K562 (cell line): ENCODE measurements around the gene ST8SIA1. TPM values are rescaled to one million over a fixed set of nuclear protein-coding genes. Genes with fewer than 3 reads are reported as not detected.

Experiments
- ATAC-seq: fragments of 200-7000 bp; cut with Tn5 transposase; 3 replicates; pipeline ENCODE4 v1.9.1; 2020; ENCODE audit warnings: moderate library complexity
- BruUV-seq: library from RNA; stranded (reverse); fragments of 400-500 nt; replicated peaks from 2 replicates; lab custom pipeline; 2021; lab: Mats Ljungman, UMichigan
- CTCF ChIA-PET: fragments of 300-600 bp; formaldehyde crosslinking; extraction: SDS; loops from one replicate; lab custom pipeline; 2021; ENCODE audit warnings: low intra/inter-chr PET ratio; lab: Yijun Ruan, JAX
- POLR2A ChIA-PET: fragments of 300-600, 350-650 bp; sonication (Branson Sonifier 250); formaldehyde crosslinking; extraction: SDS; loops from one replicate; lab custom pipeline; 2021; ENCODE audit warnings: antibody characterized with exemption, inconsistent platforms; lab: Yijun Ruan, JAX
- DNase-seq, 4 experiments: peaks; one replicate each; pipeline versions ENCODE4 v3.0.0 to v3.0.0-alpha.2; 2011 to 2018; ENCODE audit warnings: low spot score in 3 of 4, mixed read lengths in 3 of 4; ENCODE audit errors: extremely low read depth in 1 of 4
- FAIRE-seq: peaks from 2 replicates; lab custom pipeline; 2011; peaks lifted over from hg19 to GRCh38; lab: Jason Lieb, UNC
- H2AFZ ChIP-seq: 2 replicates; pipeline ENCODE4 v1.6.0; 2011; ENCODE audit warnings: low read depth, low read length, control low read depth, inconsistent platforms
- H3K27ac ChIP-seq: fragments of 200-600 bp; 3 replicates; pipeline ENCODE4 v1.8.0; 2011; ENCODE audit warnings: low read depth, mild to moderate bottlenecking, control low read depth, inconsistent platforms, low read length, moderate library complexity, mixed read lengths; ENCODE audit errors: extremely low read depth
- H3K27me3 ChIP-seq, 2 experiments: fragments of 300-600 bp in 1 of 2; 2 replicates in 1 of 2; 3 replicates in 1 of 2; pipeline versions ENCODE4 v1.6.0 to v1.8.0; 2011; ENCODE audit warnings: inconsistent platforms in 2 of 2, low read length in 2 of 2, mild to moderate bottlenecking in 1 of 2, mixed read lengths in 1 of 2, moderate library complexity in 1 of 2; ENCODE audit not compliant: control insufficient read depth in 2 of 2, insufficient read depth in 2 of 2
- H3K36me3 ChIP-seq: fragments of 300-600 bp; 3 replicates; pipeline ENCODE4 v1.8.0; 2011; ENCODE audit warnings: mild to moderate bottlenecking, low read length, inconsistent platforms; ENCODE audit not compliant: control insufficient read depth, insufficient read depth
- H3K4me1 ChIP-seq, 2 experiments: fragments of 200-600 bp in 1 of 2; replicated peaks in 1 of 2; 2 replicates in 1 of 2; 3 replicates in 1 of 2; pipeline versions ENCODE4 v1.5.1 to v1.8.0; 2011; ENCODE audit warnings: inconsistent platforms in 2 of 2, low read length in 2 of 2, mild to moderate bottlenecking in 1 of 2, mixed read lengths in 1 of 2, moderate library complexity in 1 of 2; ENCODE audit not compliant: control insufficient read depth in 2 of 2, insufficient read depth in 2 of 2
- H3K4me2 ChIP-seq: 2 replicates; pipeline ENCODE4 v1.6.1; 2011; ENCODE audit warnings: low read length, control low read depth, inconsistent platforms, mixed read lengths; ENCODE audit not compliant: insufficient read depth
- H3K4me3 ChIP-seq: fragments of 200-600 bp; sonication (generic), shearing (Covaris generic); 2 replicates; pipeline ENCODE4 v1.5.1; 2016; ENCODE audit warnings: control low read depth, inconsistent platforms
- H3K79me2 ChIP-seq: fragments of 200-600 bp; 3 replicates; pipeline ENCODE4 v1.8.0; 2011; ENCODE audit warnings: low read length, inconsistent platforms; ENCODE audit not compliant: control insufficient read depth, insufficient read depth
- H3K9ac ChIP-seq, 2 experiments: 2 replicates each; pipeline versions ENCODE4 v1.6.0 to v1.6.1; 2011; ENCODE audit warnings: low read depth in 2 of 2, low read length in 2 of 2, control low read depth in 1 of 2, inconsistent platforms in 1 of 2, mild to moderate bottlenecking in 1 of 2, mixed read lengths in 1 of 2; ENCODE audit not compliant: insufficient read depth in 1 of 2
- H3K9me1 ChIP-seq: one replicate; pipeline ENCODE4 v1.6.0; 2011; ENCODE audit warnings: inconsistent platforms, mild to moderate bottlenecking, low read length, moderate library complexity; ENCODE audit not compliant: control insufficient read depth, insufficient read depth
- H3K9me3 ChIP-seq: replicated peaks from 2 replicates; pipeline ENCODE4 v1.5.1; 2011; ENCODE audit warnings: low read depth, low read length, inconsistent platforms; ENCODE audit not compliant: control insufficient read depth, insufficient read depth
- H4K20me1 ChIP-seq: replicated peaks from 2 replicates; pipeline ENCODE4 v1.6.1; 2011; ENCODE audit warnings: low read length, inconsistent platforms, mixed read lengths; ENCODE audit not compliant: control insufficient read depth, insufficient read depth
- ETS2 ChIP-seq: IDR thresholded peaks from 2 replicates; pipeline ENCODE4 v1.6.1; 2016; ENCODE audit warnings: borderline replicate concordance, missing genetic modification characterization, mild to moderate bottlenecking, moderate library complexity, missing compliant biosample characterization; ENCODE audit not compliant: poor library complexity, severe bottlenecking
- HDAC6 ChIP-seq: IDR thresholded peaks from 2 replicates; pipeline ENCODE4 v1.6.1; 2012; ENCODE audit warnings: low read depth, mild to moderate bottlenecking, control low read depth, inconsistent platforms, low read length, moderate library complexity
- HNRNPUL1 ChIP-seq: fragments of 200-400 bp; formaldehyde crosslinking; IDR thresholded peaks from 2 replicates; pipeline ENCODE4 v1.6.1; 2017; ENCODE audit warnings: low read length
- KLF6 ChIP-seq: fragments of 250-450 bp; sonication (Bioruptor Pico); IDR thresholded peaks from 2 replicates; pipeline ENCODE4 v1.4.0; 2020; ENCODE audit warnings: mild to moderate bottlenecking, moderate library complexity, borderline replicate concordance
- MYNN ChIP-seq, 2 experiments: sonication (generic); formaldehyde crosslinking in 1 of 2; IDR thresholded peaks; 2 replicates each; pipeline versions ENCODE4 v1.5.0 to v1.6.1; 2016 to 2020; ENCODE audit warnings: antibody characterized with exemption in 1 of 2, missing genetic modification reagents in 1 of 2
- PHTF2 ChIP-seq: fragments of 250-450 bp; sonication (Bioruptor Pico); IDR thresholded peaks from 2 replicates; pipeline ENCODE4 v1.5.0; 2021; ENCODE audit warnings: mild to moderate bottlenecking
- RBBP5 ChIP-seq: fragments of 200-600 bp; sonication (generic); IDR thresholded peaks from 2 replicates; pipeline ENCODE4 v1.6.1; 2012; ENCODE audit warnings: borderline replicate concordance, mild to moderate bottlenecking, low read length, control low read depth, inconsistent platforms; ENCODE audit not compliant: insufficient read depth, poor library complexity, severe bottlenecking
- RHOXF2B ChIP-seq: fragments of 250-450 bp; sonication (Bioruptor Pico); conservative IDR thresholded peaks from 2 replicates; pipeline ENCODE4 v1.5.1; 2021
- STAG1 ChIP-seq: sonication (generic); formaldehyde crosslinking; IDR thresholded peaks from 2 replicates; pipeline ENCODE4 v1.5.0; 2020; ENCODE audit warnings: missing genetic modification reagents, borderline replicate concordance
- TAF1 ChIP-seq: IDR thresholded peaks from 2 replicates; pipeline ENCODE4 v1.6.1; 2011; ENCODE audit warnings: mild to moderate bottlenecking, low read length, moderate library complexity; ENCODE audit not compliant: insufficient read depth, control insufficient read depth, severe bottlenecking; ENCODE audit errors: extremely low read depth
- THRB ChIP-seq: fragments of 450-650 bp; formaldehyde crosslinking; conservative IDR thresholded peaks from 2 replicates; pipeline ENCODE4 v1.4.0; 2022; ENCODE audit warnings: mild to moderate bottlenecking, missing genetic modification characterization
- ZNF143 ChIP-seq: sonication (generic); formaldehyde crosslinking; IDR thresholded peaks from 2 replicates; pipeline ENCODE4 v1.9.0; 2022; ENCODE audit warnings: mild to moderate bottlenecking, missing genetic modification reagents
- WGBS: fragments of 100-300 bp; shearing (Covaris generic); methylation state at CpG from one replicate; pipeline ENCODE4 v1.1.6; 2016; ENCODE audit warnings: low coverage, mixed read lengths; ENCODE audit not compliant: insufficient coverage; ENCODE audit errors: missing lambda C conversion rate; 5-methylcytosine and 5-hydroxymethylcytosine counted together
- in situ Hi-C: fragments of 300-500 bp; cut with MboI; formaldehyde crosslinking; loops from 4 replicates; pipeline ENCODE4 v1.15.0; 2018; ENCODE audit warnings: inconsistent platforms, mixed read lengths
- intact Hi-C: fragments of 100-400 bp; cut with micrococcal nuclease; formaldehyde crosslinking; loops from 2 replicates; pipeline ENCODE4 v1.14.2; 2022
- polyA plus RNA-seq, 8 experiments: library from polyadenylated mRNA; depleted of rRNA in 4 of 8; stranded (reverse) in 5 of 8; unstranded in 3 of 8; fragments of >200 nt; fragmentation: Nextera tagmentation in 2 of 8; fragmentation: Illumina TruSeq in 1 of 8; extraction: Ambion mirVana in 2 of 8; extraction: Trizol in 1 of 8; gene quantifications; 2 replicates each; pipeline versions ENCODE4 v1.2.1 to v1.2.3, GENCODE V29; 2011 to 2014; ENCODE audit warnings: inconsistent platforms in 1 of 8, missing spikeins in 1 of 8
- total RNA-seq, 7 experiments: library from RNA; depleted of rRNA in 6 of 7; stranded (reverse); fragments of >200 nt in 6 of 7; fragmentation: Illumina TruSeq in 2 of 7; extraction: Trizol in 2 of 7; gene quantifications; 2 replicates each; pipeline versions ENCODE4 v1.2.1 to v1.2.3, GENCODE V29; 2011 to 2021; ENCODE audit warnings: low replicate concordance in 1 of 7

ST8SIA1 gene
- total and polyA plus RNA-seq, 9 of the 15 experiments (the other 6 are each of a cell fraction or from before 2014, with no cell fraction given), result 0.86 to 26.3 (median 4.3) TPM

- no TSS peak for BruUV-seq
- POLR2A ChIA-PET, result no interaction called here
Observed at GRCh38 chr12:22357531-22357930, 23.0 kb upstream of the ST8SIA1 start.

GRCh38 chr12:22356231-22356630 is 21.7 kb upstream of the ST8SIA1 start:
- no TSS peak for BruUV-seq
- H3K4me1 ChIP-seq, result peaks cover 0 to 15% of the 10 kb centered on the region in 2 experiments; a peak in 2 of 5 replicates
- intact Hi-C loops, result no loop called here
- H3K4me2 ChIP-seq, result no peak overlapping the region
- H3K36me3 ChIP-seq, result no peaks in the 10 kb centered on the region
- DNase-seq (no peak), FAIRE-seq (no peak), ATAC-seq (no peak)
- WGBS, result 36% methylated on average over 1 of the region's 1 CpG
- H4K20me1 ChIP-seq, result no peaks in the 10 kb centered on the region
- H3K27me3 ChIP-seq, result no peaks in the 10 kb centered on the region
- H3K9me3 ChIP-seq, result no peaks in the 10 kb centered on the region
- ChIA-PET POLR2A (no interaction called here), CTCF (no interaction called here)
- no peak overlapping the region for H3K27ac ChIP-seq
- H2AFZ ChIP-seq, result no peak overlapping the region
- in situ Hi-C loops, result no loop called here
- no peaks in the 10 kb centered on the region for H3K9me1 ChIP-seq
- H3K79me2 ChIP-seq, result no peaks in the 10 kb centered on the region
- H3K9ac ChIP-seq, result no peak overlapping the region
- H3K4me3 ChIP-seq, result no peak overlapping the region
- no peak for TF ChIP-seq MYNN (IDR thresholded peaks at IDR 0.05)
- no peak for TF ChIP-seq MYNN (CRISPR knock-in tag; IDR thresholded peaks at IDR 0.05)
- TF ChIP-seq RBBP5, result no peak
- TF ChIP-seq ZNF143 (CRISPR knock-in tag), result no peak
- TF ChIP-seq ETS2, result no peak
- no peak for TF ChIP-seq HNRNPUL1
- TF ChIP-seq HDAC6, result no peak
- TF ChIP-seq PHTF2 (CRISPR knock-in tag), result no peak
- TF ChIP-seq TAF1, result no peak
- no peak for TF ChIP-seq KLF6 (CRISPR knock-in tag)

More at GRCh38 chr12:22357531-22357930, 23.0 kb upstream of the ST8SIA1 start:
- FAIRE-seq (no peak), ATAC-seq (no peak), DNase-seq (no peak)
- Histone ChIP-seq H3K27ac (no peak overlapping the region), H3K4me3 (no peak overlapping the region), H3K79me2 (no peaks in the 10 kb centered on the region), H3K4me2 (no peak overlapping the region), H3K9me3 (no peaks in the 10 kb centered on the region), H3K9ac (no peak overlapping the region), H4K20me1 (no peaks in the 10 kb centered on the region), H3K27me3 (no peaks in the 10 kb centered on the region), H3K4me1 (peaks cover 0 to 15% of the 10 kb centered on the region in 2 experiments; a peak in 2 of 5 replicates), H3K36me3 (no peaks in the 10 kb centered on the region), H2AFZ (no peak overlapping the region), H3K9me1 (no peaks in the 10 kb centered on the region)
- TF ChIP-seq RHOXF2B (CRISPR knock-in tag) (no peak), THRB (CRISPR knock-in tag) (no peak), STAG1 (CRISPR knock-in tag) (no peak)
- intact Hi-C loops (no loop called here), in situ Hi-C loops (no loop called here)
- WGBS, result 25% methylated on average over 3 of the region's 3 CpGs
- CTCF ChIA-PET, result no interaction called here
